Left ventricle myocardium inferior (tissue), 1 donor: Measurements from ENCODE around the gene GSK3B. TPM values are rescaled to one million over a fixed set of nuclear protein-coding genes. Genes with fewer than 3 reads are reported as not detected.

Experiments
- DNase-seq: peaks from one replicate; pipeline ENCODE4 v3.0.0-alpha.2; 2020
- H3K27ac ChIP-seq: fragments of 200-600 bp; replicated peaks from 2 replicates; pipeline ENCODE4 v1.8.0; 2021
- H3K27me3 ChIP-seq: fragments of 200-600 bp; 2 replicates; pipeline ENCODE4 v1.8.0; 2021; ENCODE audit warnings: low read depth
- H3K36me3 ChIP-seq: fragments of 200-600 bp; 2 replicates; pipeline ENCODE4 v1.8.0; 2021
- H3K4me1 ChIP-seq: fragments of 200-600 bp; 2 replicates; pipeline ENCODE4 v1.8.0; 2021
- H3K4me3 ChIP-seq: fragments of 200-600 bp; 2 replicates; pipeline ENCODE4 v1.8.0; 2021; ENCODE audit warnings: mild to moderate bottlenecking, moderate library complexity
- H3K9me3 ChIP-seq: fragments of 200-600 bp; replicated peaks from 2 replicates; pipeline ENCODE4 v1.8.0; 2021
- CTCF ChIP-seq: fragments of 200-600 bp; IDR thresholded peaks from 2 replicates; pipeline ENCODE4 v1.8.0; 2021; ENCODE audit warnings: antibody characterized with exemption, mild to moderate bottlenecking, borderline replicate concordance
- intact Hi-C: fragments of 100-400 bp; cut with micrococcal nuclease; formaldehyde crosslinking; loops from one replicate; pipeline ENCODE4 v1.11.0; 2022
- total RNA-seq: library from RNA; stranded (reverse); fragmentation: NEBNext Ultra II Directional; extraction: Animal tissue kit (Norgen Biotek cat#: 25700); gene quantifications from one replicate; pipeline ENCODE4 v1.2.1, GENCODE V29; 2021
- donor health status: DM: no; HTN: yes; CAD: no; lungs with severe emphysema.

Gene GSK3B
- total RNA-seq, 1 donor from 2014 or later: 42.5 TPM

GRCh38 chr3:119981386-119981785 lies 112.9 kb downstream of the GSK3B start:
- intact Hi-C loops: no loop called here
- Histone ChIP-seq H3K9me3 (peaks cover 41% of the 10 kb centered on the region), H3K36me3 (peaks cover 5% of the 10 kb centered on the region), H3K4me3 (no peak overlapping the region), H3K4me1 (peaks cover 34% of the 10 kb centered on the region), H3K27me3 (no peaks in the 10 kb centered on the region), H3K27ac (no peak overlapping the region)
- TF ChIP-seq CTCF: no peak
- DNase-seq: no peak

GRCh38 chr3:119978554-119979208 lies 115.6 kb downstream of the GSK3B start:
- Histone ChIP-seq H3K36me3 (peaks cover 5% of the 10 kb centered on the region), H3K9me3 (peaks cover 14% of the 10 kb centered on the region), H3K4me1 (peaks cover 39% of the 10 kb centered on the region), H3K27me3 (no peaks in the 10 kb centered on the region), H3K27ac (no peak overlapping the region), H3K4me3 (peak overlapping the region; percentile 10)
- intact Hi-C loops: no loop called here
- DNase-seq: no peak
- TF ChIP-seq CTCF: no peak

- peak overlapping the region; percentile 28 for H3K27ac ChIP-seq
- no peak overlapping the region for H3K4me3 ChIP-seq
- intact Hi-C loops: no loop called here
- H3K4me1 ChIP-seq: peaks cover 44% of the 10 kb centered on the region
- peaks cover under 1% of the 10 kb centered on the region for H3K9me3 ChIP-seq
- no peaks in the 10 kb centered on the region for H3K27me3 ChIP-seq
- TF ChIP-seq CTCF: no peak
- peaks cover 5% of the 10 kb centered on the region for H3K36me3 ChIP-seq
- DNase-seq: no peak
Measured at GRCh38 chr3:119977353-119977752, 116.9 kb downstream of the GSK3B start.

GRCh38 chr3:119976214-119976613 lies 118.0 kb downstream of the GSK3B start:
- Histone ChIP-seq H3K36me3 (no peaks in the 10 kb centered on the region), H3K9me3 (no peaks in the 10 kb centered on the region), H3K4me1 (peaks cover 44% of the 10 kb centered on the region), H3K27ac (no peak overlapping the region), H3K27me3 (no peaks in the 10 kb centered on the region), H3K4me3 (no peak overlapping the region)
- TF ChIP-seq CTCF: no peak
- intact Hi-C loops: no loop called here
- no peak for DNase-seq

- Histone ChIP-seq H3K36me3 (no peaks in the 10 kb centered on the region), H3K4me1 (peaks cover 43% of the 10 kb centered on the region), H3K27me3 (no peaks in the 10 kb centered on the region), H3K4me3 (no peak overlapping the region), H3K9me3 (no peaks in the 10 kb centered on the region), H3K27ac (no peak overlapping the region)
- intact Hi-C loops: no loop called here
- TF ChIP-seq CTCF: no peak
- no peak for DNase-seq
Measured at GRCh38 chr3:119974656-119975055, 119.6 kb downstream of the GSK3B start.
